ENCODE measurements around the gene DAP.

DNA sequence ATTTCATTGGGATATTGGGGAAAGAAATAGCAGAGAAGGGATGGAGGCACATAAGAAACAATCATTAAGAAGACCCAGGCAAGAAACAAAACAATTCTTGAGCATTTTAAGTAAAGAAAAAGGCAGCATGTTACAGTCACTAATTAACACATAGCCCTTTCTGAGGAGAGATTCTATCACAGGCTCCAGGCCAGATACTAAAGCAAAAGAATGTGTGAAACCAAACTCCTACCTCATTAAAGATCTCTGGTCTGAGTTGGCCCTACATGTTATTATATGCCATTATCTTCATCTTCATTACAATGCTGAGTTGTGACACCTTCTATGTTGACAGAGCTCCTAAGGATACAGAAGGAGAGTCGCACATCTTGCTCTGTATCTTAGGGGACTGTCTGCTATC is 37.5 kb downstream of the DAP start:
- TF ChIP-seq, protein P1, sequence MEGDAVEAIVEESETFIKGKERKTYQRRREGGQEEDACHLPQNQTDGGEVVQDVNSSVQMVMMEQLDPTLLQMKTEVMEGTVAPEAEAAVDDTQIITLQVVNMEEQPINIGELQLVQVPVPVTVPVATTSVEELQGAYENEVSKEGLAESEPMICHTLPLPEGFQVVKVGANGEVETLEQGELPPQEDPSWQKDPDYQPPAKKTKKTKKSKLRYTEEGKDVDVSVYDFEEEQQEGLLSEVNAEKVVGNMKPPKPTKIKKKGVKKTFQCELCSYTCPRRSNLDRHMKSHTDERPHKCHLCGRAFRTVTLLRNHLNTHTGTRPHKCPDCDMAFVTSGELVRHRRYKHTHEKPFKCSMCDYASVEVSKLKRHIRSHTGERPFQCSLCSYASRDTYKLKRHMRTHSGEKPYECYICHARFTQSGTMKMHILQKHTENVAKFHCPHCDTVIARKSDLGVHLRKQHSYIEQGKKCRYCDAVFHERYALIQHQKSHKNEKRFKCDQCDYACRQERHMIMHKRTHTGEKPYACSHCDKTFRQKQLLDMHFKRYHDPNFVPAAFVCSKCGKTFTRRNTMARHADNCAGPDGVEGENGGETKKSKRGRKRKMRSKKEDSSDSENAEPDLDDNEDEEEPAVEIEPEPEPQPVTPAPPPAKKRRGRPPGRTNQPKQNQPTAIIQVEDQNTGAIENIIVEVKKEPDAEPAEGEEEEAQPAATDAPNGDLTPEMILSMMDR (IDR thresholded peaks at IDR 0.05): no peak
- TF ChIP-seq FOXJ3 (CRISPR knock-in tag; IDR thresholded peaks at IDR 0.05; ENCODE audit: borderline replicate concordance) (no peak), ATF1 (CRISPR knock-in tag; IDR thresholded peaks at IDR 0.05) (no peak)
- TF ChIP-seq, protein P2, sequence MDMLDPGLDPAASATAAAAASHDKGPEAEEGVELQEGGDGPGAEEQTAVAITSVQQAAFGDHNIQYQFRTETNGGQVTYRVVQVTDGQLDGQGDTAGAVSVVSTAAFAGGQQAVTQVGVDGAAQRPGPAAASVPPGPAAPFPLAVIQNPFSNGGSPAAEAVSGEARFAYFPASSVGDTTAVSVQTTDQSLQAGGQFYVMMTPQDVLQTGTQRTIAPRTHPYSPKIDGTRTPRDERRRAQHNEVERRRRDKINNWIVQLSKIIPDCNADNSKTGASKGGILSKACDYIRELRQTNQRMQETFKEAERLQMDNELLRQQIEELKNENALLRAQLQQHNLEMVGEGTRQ (CRISPR knock-in tag; IDR thresholded peaks at IDR 0.05): no peak
- TF ChIP-seq, protein P3, sequence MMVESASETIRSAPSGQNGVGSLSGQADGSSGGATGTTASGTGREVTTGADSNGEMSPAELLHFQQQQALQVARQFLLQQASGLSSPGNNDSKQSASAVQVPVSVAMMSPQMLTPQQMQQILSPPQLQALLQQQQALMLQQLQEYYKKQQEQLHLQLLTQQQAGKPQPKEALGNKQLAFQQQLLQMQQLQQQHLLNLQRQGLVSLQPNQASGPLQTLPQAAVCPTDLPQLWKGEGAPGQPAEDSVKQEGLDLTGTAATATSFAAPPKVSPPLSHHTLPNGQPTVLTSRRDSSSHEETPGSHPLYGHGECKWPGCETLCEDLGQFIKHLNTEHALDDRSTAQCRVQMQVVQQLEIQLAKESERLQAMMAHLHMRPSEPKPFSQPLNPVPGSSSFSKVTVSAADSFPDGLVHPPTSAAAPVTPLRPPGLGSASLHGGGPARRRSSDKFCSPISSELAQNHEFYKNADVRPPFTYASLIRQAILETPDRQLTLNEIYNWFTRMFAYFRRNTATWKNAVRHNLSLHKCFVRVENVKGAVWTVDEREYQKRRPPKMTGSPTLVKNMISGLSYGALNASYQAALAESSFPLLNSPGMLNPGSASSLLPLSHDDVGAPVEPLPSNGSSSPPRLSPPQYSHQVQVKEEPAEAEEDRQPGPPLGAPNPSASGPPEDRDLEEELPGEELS (CRISPR knock-in tag; IDR thresholded peaks at IDR 0.05): no peak
